Measurements from ENCODE around the gene DDA1.
A peak's percentile ranks its signal among the peaks of the same experiment; 100 is the strongest.

Gene DDA1

DNA sequence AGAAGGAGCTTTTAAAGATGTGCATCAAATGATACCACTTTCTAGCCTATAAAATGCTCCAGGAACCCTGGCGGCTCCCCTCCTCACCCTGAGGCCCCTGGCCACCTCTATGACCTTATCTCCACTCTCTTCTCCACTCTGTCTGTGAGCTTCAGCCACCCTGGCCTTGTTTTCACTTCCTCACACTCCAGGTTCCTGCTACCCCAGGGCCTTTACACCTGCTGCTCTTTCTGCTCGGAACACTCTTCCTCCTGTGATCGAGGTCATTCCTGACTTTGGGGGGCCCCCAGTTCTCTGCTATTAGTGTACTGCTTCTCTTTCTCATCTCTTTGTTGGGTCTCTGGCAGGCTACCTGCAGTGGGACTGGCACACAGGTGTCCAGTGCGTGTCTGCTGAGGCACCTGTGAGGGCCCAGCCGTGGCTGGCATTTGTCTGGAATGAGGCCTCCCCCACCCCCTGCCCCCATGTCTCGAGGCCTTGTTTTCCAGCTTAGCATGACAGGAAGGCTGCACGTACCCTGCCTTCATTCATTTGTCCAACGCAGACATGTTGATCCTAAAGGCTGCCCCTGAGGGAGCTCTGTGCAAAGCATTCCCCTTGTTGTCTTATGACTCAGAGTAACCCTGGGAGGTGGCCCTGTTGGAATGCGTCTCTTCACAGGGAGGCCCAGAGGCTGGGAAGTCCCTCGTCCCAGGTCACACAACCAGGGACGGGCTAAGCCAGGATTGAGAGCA, 2.3 kb downstream of the DDA1 start:
- no peak for DNase-seq

DNA sequence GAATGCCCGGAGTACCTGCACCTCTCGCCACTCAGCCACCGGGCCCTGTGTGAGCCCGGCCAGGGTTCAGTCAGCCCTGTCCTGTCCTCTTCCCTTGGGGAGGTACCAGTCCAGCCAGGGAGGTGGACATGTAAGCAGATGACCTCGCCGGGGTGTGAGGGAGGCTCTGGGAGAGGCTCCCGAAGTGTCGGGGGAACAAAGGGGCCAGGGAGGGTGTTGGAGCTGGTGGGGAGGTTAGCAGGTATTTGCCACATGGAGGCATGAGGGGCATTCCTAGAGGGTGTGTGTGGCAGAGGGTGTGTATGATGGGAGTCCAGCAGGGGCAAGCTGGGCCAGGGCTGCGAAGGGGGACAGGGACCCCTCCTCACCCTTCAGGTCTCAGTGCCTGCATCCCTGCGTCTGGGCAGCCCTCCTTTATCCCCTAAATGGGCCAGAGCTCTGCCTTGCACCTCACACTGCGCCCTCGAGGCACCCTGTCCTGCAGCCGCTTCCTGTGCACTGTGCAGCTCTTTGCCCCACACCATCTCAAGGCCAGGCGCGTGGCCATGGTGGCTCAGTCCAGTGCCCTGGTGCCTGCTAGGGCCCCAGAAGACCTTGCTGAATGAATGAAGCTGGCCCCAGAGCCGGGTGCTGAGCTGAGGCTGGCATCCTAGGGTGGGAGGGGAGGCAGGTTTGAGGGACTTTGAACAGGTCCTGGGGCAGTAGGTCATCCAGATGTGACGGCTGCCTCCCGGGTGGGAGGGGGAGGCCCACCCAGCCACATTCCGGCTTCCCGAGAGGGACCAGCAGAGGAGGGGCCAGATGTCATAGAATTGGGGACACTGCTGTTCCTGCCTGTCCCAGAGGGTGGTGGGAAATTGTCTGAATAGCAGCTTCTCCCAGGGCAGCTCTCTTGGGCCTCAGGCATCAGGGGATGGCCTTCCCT, 3.1 kb downstream of the DDA1 start:
- no peak for DNase-seq

DNA sequence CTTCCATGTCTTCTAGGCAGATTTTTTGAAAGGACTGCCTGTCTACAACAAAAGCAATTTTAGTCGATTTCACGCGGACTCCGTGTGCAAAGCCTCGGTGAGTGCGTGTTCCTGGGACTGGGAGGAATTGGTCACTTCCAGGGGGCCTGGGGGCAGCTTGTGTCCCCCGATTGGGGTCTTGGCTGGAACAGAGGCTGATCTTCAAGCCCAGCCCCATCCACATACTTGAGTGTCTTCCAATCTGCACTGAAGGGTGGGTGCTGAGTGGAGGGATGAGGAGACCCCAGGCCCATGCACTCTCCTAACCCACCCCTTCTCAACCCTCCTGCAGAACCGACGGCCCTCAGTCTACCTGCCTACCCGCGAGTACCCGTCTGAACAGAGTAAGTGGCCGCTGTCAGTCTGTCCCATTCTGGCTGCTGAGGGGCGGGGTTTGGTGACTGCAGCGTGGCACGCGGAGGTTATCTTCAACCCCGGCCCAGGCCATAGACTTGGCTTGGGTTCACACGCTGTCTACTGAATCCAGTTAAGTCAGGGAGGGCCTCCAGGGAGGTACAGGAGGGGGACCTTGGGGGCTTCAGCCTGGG, 4.7 kb downstream of the DDA1 start:
- DNase-seq: no peak

DNA sequence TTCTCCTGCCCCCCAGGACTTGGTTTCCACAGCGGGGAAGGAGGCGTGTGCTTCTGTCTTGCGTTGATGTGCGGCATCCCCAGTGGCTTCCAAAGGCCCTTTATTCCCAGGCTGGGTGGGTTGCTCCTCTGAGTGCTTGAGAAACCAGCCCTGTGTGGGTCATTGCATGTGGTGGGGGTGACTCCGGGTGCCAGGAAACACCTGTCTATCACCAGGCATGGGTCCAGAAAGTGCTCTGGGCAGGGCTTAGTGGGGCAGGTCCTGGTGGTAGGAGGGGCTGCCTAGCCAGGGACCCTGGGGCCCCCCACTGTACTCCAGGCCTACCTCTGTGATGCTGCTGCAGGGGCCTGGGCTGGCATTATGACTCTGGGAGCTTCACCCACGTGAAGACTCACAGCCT, 9.6 kb downstream of the DDA1 start:
- DNase-seq: no peak

DNA sequence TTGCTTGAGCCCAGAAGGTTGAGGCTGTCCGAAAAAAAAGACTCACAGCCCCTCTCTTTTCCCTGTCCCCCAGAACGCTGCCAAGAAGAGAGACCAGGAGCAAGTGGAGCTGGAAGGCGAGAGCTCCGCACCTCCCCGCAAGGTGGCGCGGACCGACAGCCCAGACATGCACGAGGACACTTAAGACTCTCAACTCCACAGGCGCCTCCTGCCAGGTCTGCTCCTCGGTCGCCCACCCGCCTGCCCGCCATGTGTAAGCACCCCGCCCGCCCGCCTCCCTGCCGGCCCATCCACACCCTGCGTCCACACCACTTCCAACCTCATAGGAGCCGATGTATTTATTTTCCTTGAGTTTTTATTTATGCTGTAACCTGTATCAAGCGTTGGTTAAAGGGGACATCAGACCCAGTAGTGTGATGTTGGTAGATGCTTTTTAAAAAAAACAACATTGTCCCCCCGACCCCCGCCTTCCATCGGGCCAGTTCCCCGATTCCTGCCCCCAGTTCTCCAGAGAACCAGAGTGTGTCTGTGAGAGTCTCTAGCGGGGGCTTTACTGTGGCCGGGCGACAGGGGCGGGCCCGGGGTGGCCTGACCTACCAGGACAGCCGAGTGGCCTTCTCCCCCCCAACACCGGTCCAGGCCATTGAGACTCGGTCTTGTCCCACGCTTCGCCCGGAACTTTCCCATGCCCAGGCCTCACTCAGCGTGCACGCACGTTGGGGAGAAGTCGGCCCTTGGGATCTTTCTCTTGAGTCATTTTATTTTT, 10.3 kb downstream of the DDA1 start:
- no peak for DNase-seq

DNA sequence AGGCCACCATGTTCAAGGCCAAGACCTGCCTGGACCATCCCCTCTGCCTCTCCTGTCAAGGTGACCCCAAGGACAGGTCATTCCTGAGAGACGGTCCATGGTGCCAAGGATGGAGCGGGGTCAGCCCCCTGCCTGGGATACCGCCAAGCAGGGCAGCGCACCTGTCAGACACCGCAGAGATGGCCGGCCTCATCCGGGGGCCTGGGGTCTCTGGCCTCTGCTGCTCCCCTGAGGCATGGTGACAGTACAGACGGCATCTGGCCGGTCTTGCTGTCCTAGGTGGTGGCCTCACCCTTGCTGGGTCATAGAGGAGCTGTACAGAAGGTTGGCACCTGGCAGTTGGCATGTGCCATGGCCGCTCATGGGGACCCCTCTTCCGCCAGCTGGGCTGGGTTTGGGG, 11.1 kb downstream of the DDA1 start:
- DNase-seq: no peak

DNA sequence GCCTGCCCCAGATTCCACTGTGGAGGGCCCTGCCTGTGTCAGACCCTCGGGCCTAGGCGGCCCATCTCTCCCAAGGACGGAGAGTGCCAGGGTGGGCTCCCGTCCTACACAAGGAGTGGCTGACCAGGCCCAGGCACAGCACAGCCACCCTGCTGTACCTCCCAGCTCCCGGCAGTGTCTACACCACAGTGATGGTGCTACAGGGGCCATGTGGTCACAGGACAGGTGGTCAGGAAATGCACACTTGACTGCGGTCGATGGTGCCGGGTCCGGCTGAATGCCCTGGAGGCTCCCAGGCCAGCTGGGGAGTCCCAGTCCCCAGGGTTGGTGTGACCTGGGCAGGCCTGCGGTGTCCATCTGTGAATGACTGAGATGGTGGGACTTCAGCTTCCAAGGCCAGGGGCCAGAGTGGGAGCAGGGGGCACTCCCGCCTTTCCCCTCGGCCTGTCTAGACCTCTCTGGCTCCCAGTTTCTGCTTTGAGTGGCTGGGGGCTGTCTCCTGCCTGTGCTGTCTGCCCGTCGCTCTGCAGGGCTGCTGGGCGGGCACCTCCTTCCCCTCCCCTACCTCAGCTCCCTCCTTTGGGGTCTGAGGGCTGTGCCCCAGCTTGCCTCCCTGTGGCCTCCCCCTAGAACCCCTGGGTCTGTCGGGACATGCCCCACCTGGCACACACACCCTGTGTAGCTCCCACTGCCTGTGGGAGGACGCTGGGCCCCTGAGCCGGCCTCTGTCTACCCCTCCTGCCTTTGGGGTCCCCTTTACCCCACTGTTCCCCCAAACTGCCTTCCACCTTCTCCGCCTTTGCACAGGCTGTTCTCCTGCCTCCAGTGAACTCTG, 12.5 kb downstream of the DDA1 start:
- DNase-seq: no peak

DNA sequence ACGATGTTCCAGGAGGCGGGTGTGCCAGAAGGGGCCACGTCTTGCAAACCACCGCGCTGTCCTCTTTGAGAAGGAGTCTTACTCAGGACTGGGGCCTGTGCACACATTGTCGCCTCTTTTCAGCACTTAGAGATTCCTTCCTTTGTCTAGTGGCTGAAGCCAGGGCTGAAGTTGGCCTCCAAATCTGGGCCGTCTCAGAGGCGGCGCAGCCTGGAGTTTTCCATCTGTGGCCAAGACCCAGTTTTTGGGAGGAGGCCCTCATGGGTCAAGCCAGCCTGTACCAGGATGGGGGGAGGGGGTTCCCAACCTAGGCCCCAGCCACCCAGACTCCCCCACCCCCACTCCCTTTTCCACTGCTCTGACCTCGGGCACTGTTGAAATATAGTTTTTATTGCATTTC, 13.5 kb downstream of the DDA1 start:
- no peak for DNase-seq

DNA sequence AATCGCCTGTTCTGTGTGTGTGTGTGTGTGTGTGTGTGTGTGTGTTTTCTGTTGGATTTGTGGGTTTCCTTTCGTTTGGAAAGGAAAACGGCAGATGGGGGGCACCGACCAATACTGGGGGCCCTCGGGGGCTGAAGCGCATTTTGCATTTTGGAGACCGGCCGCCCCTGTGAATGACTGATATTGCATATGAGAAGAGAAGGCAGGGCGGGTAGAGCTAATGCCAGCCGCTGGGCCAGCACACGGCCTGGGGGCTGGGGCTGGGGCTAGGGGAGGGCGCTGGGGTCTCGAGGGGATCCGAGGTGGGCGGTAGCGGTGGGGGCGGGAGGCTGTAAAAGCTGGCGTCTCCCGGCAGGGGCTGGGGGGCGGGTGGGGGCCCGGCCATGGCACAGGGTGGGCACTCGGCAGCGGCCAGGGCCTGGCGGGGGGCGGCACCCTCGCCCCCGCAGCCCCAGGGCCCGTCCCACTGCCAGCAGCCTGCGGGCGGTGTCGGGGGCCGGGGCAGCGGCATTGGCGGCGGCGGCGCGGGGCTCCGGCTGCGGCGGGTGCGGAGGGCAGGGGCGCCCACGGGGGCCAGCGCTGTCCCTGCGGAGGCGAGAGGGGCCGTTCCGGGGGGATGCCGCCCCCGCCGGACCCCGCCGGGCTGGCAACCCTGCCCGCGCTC, 14.1 kb downstream of the DDA1 start:
- DNase-seq: no peak

DNA sequence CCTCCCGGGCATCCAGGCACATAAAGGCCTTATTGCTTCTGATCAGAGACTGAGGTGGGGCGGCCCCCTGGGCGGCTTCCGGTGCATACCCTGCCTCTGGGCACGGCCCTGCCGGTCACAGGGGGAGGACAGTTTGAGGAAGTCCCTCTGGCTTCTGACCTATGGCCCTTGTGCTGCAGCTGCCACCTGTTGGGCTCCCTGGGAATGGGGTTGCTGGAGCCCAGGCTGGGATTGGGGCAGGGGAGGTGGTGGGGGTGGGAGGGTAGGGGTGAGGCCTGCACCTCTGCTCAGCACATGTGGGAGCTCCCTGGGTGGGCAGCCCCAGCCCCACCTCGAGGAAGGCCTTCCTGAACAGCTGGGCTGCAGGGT, 14.6 kb downstream of the DDA1 start:
- DNase-seq: no peak

DNA sequence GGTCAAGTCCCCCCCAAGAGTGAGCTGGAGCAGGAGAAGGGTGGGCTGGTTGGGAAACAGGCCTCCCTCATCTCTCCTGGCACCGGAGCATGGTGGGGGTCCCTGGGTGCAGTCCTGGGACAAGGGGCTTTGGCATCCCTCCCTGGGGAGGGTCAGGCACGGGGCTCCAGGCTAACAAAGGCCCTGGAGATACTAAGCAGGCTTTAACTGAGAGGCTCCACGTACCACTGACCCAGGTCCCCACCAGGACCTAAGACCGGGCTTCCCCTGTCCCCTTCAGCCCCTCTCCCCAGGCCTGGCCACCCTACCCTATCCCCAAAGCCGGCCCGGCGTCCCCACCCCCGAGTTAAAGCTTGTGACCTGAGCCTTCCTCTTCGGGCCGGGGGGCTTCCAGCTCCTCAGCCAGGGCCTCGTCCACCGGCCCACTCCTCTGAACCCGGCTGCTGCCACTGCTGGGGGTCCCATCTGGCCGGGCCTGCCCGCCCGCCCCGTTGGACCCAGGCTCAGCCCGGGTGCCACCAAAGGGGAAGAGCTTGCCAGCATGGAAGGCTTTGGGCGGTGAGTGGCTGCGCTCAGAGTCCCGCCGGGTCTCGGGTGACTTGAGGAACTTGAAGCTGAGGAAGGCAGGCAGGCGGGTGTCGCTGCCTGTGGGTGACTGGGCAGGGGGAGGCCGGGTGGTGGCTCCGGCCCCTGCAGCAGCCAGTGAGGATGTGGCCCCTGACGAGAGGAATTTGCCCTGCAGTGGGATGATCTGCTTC, 15.2 kb downstream of the DDA1 start:
- DNase-seq: no peak

DNA sequence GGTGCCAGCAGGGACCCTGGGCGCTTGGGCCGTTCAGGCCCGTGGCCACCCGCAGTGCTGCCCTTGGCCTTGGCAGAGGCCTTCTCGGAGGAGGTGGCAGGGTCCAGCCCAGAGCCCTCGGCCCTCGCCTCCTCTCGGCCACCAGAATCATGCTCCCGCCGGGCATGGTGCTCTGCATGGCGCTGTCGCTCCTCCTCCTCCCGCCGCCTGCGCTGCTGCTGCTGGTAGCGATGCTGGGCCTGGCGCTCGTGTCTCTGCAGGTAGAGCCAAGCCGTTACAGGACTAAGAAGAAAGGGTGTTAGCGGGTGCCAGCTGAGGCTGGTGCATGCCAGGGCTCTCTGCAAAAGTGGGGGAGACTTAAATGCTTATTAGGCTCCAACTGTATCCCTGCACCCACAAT, 15.8 kb downstream of the DDA1 start:
- no peak for DNase-seq

DNA sequence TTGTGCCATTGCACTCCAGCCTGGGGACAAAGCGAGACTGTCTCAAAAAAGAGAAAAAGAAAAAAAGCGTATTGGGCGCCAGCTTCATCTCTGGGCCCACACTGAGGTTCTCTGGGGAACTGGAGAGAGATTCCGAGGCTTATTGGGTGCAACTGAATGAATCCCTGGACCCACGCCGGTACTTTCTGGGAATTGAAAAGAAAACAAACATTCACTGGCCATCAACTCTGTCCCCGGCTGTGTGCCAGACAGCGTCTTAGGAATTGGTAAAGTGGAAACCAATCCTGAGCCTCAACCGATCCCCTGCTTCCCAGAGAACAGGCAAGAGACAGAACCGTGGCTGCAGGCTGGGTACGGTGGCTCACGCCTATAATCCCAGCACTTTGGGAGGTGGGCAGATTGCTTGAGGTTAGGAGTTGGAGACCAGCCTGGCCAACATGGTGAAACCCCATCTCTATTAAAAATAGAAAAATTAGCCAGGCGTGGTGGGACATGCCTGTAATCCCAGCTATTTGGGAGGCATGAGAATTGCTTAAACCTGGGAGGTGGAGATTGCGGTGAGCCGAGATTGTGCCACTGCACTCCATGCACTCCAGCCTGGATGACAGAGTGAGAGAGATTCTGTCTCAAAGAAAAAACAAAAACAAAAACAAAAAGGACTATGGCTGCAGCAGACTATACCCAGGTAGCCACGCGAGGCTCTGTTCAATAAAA, 16.7 kb downstream of the DDA1 start:
- DNase-seq: no peak

DNA sequence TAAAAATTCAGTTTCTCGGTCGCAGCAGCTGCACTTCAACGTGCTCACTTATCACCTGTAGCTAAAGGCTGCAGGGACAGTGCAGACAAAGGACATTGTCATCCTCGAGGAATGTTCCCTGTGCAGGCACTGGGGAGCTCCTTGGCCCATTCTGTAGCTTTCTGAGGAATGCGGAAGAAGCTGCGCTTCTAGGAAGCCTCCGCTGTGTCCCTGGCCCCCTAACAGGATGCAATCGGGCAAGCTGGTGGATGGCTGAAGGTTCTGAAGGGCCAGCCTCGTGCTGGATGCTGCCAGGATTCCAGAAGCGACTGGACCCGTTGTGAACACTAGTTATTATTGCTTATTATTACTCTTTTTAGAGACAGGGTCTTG, 17.2 kb downstream of the DDA1 start:
- DNase-seq: no peak

DNA sequence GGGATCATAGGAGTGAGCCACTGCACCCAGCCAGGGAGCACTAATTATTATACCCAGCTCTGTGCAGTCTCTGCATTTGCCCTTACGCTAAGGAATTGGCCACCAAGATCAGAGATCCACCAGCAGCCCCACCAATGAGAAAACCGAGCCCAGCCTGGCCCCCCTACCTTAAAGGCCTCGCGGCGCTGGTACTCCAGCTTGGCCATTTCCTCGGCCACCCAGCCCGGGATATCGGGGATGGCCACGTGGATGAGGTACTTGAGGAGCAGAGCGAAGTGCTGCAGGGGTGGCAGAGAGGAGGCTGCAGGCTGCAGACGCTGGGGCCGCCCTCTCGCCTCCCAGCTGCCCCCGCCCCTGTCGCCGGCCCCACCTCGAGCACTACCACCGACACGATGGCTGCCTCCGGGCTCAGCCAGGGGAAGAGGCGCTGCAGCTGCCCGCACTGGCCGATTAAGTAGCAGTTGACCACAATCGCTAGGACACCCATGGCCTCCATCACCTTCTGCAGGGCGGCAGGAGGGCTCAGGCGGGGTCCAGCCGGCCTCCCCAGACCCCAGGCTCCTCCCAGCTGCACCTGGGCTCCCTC, 17.8 kb downstream of the DDA1 start:
- no peak for DNase-seq

DNA sequence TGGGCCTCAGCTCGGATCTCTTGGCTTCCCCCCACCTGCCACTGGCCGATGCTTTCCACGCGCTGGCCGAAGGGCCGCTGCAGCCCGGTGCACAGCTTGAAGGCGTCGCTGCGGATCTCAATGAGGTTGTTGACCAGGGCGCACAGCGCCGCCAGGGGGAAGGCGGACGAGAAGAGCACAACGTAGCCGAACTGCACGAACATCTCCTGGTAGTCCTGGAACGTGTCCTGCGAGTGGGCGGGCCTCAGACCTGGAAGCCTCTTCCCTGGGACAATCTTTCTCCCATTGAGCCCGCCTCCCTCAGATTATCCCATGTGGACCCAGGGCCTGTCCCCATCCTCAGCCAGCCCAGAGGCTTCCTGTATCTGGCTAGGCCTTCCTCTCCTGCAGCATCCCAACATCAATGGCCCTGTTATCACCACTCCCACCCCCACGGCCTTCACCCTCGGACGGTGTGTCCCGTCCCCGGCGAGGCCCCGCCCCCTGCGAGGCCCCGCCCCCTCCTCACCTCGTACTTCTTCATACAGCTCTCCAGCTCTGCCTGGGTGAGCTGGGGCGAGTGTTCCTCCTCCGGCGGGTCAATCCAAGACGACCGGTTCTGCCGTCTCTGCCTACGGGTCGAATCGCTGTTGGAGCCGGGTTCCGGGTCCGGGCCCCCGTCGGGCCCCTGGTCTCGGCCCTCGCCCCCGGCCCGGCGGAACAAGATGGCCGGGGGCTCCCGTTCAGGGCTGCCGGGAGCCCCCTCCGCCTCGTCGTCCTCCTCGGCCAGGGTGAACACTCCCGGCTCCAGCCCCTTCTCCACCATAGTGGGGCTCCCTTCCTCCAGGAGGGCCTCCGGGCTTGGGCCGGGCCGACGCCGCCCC, 18.5 kb downstream of the DDA1 start:
- peak; percentile 77 for DNase-seq

DNA sequence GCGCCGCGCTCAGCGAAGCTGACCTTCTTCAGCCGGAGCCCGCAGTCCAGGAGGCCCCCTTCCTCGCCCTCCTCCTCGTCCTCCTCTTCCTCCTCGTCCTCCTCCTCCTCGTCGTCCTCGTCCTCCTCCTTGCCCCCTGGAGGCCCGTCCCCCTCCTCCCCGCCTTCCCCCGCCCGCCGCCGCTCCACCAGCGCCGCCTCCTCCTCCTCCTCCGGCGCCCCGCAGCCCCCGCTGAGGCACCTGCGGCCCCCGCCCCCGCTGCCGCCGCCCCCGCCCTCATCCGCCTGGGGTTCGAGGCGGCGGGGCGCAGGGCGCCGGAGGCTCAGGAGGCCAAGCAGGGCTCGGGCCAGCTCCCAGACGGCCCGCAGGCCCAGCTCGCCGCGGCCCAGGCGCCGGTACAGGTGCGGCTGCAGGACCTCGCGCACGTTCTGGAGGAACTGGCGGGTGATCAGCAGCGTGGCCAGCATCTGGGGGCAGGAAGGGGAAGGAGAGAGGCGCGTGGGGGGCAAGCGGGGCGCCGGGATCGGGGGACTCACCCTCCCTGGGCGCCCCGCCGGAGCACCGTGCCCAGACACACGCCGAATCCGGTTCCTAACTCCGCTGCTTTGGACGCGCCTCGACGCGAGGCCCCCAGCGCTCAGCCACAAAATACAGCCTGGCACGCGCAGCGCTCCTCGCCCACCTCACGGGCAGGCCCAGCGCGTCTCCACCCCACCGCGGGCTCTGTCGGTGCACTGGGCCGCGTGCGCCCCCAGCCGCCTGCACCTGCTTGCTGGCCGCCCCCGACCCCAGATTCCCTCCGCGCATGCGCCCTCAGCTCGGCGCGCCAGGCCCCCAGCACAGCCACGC, 19.4 kb downstream of the DDA1 start:
- DNase-seq: peak; percentile 66
